ENCODE results near the gene LKAAEAR1. TPM values are rescaled to one million over a fixed set of nuclear protein-coding genes. Genes with fewer than 3 reads are reported as not detected.

LKAAEAR1 gene
- total and polyA plus RNA-seq, 4 donors = not detected

DNA sequence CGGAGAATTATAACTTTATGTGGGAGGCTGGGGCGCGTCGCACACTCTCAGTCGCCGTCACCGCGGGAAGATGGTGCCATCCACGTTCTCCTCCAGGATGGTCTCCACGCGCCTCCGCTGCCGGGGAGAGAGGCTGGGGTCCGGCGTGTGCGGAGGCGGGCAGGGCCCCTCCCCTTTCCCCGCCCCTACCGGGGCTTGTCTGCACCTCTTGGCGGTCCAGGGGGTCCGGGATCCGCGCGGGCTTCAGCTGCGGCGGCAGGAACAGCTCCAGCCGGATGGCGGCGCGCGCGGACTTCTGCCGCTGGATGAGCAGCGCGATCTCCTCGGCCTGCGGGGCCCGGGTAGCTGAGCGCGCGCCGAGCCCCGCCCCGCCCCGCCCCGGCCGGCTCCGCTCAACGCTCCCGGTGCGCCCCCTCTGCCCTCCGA lies 807 bp downstream of the LKAAEAR1 start:
- Histone ChIP-seq H3K4me3 (ENCODE audit: low read length in 2 of 2) (peak overlapping the region in 1 of 2 donors; percentile 27), H3K4me1 (ENCODE audit: control insufficient read depth in 1 of 2, insufficient read depth in 2 of 2, low read length in 2 of 2) (no peaks in the 10 kb centered on the region), H3K36me3 (ENCODE audit: control insufficient read depth in 1 of 2, insufficient read depth in 2 of 2, low read length in 1 of 2) (no peaks in the 10 kb centered on the region), H3K9me3 (ENCODE audit: control insufficient read depth, low read length) (no peaks in the 10 kb centered on the region), H3K27me3 (ENCODE audit: control insufficient read depth in 1 of 2, insufficient read depth in 2 of 2, low read length in 1 of 2) (no peaks in the 10 kb centered on the region), H3K27ac (ENCODE audit: low read depth in 1 of 2, low read length in 2 of 2) (no peak overlapping the region)
- 1% methylated on average over 38 to 52 of the region's 52 CpGs for WGBS, 2 donors
- peak; percentile 80 to 92 for DNase-seq
- peak; percentile 65 for ATAC-seq (ENCODE audit: low FRiP score)
- intact Hi-C loops (cut with DNase I) = no loop called here

GRCh38 chr20:64082820-64083377 lies 1.3 kb downstream of the LKAAEAR1 start:
- Histone ChIP-seq H3K4me3 (ENCODE audit: low read length in 2 of 2) (no peak overlapping the region), H3K27ac (ENCODE audit: low read depth in 1 of 2, low read length in 2 of 2) (no peak overlapping the region), H3K36me3 (ENCODE audit: control insufficient read depth in 1 of 2, insufficient read depth in 2 of 2, low read length in 1 of 2) (no peaks in the 10 kb centered on the region), H3K4me1 (ENCODE audit: control insufficient read depth in 1 of 2, insufficient read depth in 2 of 2, low read length in 2 of 2) (no peaks in the 10 kb centered on the region), H3K9me3 (ENCODE audit: control insufficient read depth, low read length) (no peaks in the 10 kb centered on the region), H3K27me3 (ENCODE audit: control insufficient read depth in 1 of 2, insufficient read depth in 2 of 2, low read length in 1 of 2) (no peaks in the 10 kb centered on the region)
- intact Hi-C loops (cut with DNase I) = no loop called here
- ATAC-seq (ENCODE audit: low FRiP score) = no peak
- no peak for DNase-seq
- 26 to 32% methylated on average over 13 of the region's 13 CpGs for WGBS, 2 donors

DNA sequence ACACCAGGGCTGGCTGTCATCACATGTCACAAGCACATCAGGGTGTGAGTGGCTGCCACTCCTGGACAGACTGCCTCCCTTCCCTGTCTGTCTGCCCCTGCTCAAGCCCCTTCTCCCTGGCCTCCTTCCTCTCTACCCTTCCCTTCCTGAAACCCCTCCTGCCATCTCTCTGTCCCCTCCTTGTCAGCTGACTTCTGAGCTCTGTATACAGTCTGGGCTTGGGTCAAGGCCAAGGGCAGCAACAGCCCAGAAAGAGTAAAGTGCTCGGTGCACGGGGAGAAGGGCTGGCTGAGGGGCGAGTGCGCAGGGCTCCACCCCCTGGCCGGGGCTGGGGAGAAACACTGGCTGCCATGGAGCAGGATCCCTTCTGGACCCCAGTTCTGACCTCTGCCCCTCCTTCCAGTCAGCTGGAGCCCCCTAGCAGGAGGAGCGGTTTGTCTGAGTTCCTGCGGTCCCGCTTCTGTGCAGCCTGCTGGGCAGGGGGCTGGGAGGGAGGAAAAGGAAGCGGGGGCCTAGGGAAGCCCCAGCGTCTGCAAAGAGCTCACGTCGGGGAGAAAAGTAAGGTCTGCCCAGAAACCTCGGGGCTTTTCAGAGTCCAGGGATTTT lies 2.0 kb downstream of the LKAAEAR1 start:
- H3K4me1 ChIP-seq (ENCODE audit: control insufficient read depth in 1 of 2, insufficient read depth in 2 of 2, low read length in 2 of 2) = no peaks in the 10 kb centered on the region
- whole genome bisulfite sequencing, 2 donors = 29 to 35% methylated on average over 13 of the region's 13 CpGs

GRCh38 chr20:64081624-64081964 lies 2.6 kb downstream of the LKAAEAR1 start:
- Histone ChIP-seq H3K27ac (ENCODE audit: low read depth in 1 of 2, low read length in 2 of 2) (no peak overlapping the region), H3K4me3 (ENCODE audit: low read length in 2 of 2) (no peak overlapping the region), H3K36me3 (ENCODE audit: control insufficient read depth in 1 of 2, insufficient read depth in 2 of 2, low read length in 1 of 2) (no peaks in the 10 kb centered on the region), H3K27me3 (ENCODE audit: control insufficient read depth in 1 of 2, insufficient read depth in 2 of 2, low read length in 1 of 2) (no peaks in the 10 kb centered on the region), H3K4me1 (ENCODE audit: control insufficient read depth in 1 of 2, insufficient read depth in 2 of 2, low read length in 2 of 2) (no peaks in the 10 kb centered on the region), H3K9me3 (ENCODE audit: control insufficient read depth, low read length) (no peaks in the 10 kb centered on the region)
- ATAC-seq (ENCODE audit: low FRiP score) (no peak), DNase-seq (no peak)
- intact Hi-C loops (cut with DNase I) = no loop called here
- 87 to 95% methylated on average over 6 of the region's 6 CpGs for WGBS, 2 donors

More for the DNA sequence above, 2.0 kb downstream of the LKAAEAR1 start:
- intact Hi-C loops (cut with DNase I) = no loop called here
- Histone ChIP-seq H3K27me3 (ENCODE audit: control insufficient read depth in 1 of 2, insufficient read depth in 2 of 2, low read length in 1 of 2) (no peaks in the 10 kb centered on the region), H3K27ac (ENCODE audit: low read depth in 1 of 2, low read length in 2 of 2) (no peak overlapping the region), H3K9me3 (ENCODE audit: control insufficient read depth, low read length) (no peaks in the 10 kb centered on the region), H3K36me3 (ENCODE audit: control insufficient read depth in 1 of 2, insufficient read depth in 2 of 2, low read length in 1 of 2) (no peaks in the 10 kb centered on the region), H3K4me3 (ENCODE audit: low read length in 2 of 2) (no peak overlapping the region)
- DNase-seq = no peak
- no peak for ATAC-seq (ENCODE audit: low FRiP score)

DNA sequence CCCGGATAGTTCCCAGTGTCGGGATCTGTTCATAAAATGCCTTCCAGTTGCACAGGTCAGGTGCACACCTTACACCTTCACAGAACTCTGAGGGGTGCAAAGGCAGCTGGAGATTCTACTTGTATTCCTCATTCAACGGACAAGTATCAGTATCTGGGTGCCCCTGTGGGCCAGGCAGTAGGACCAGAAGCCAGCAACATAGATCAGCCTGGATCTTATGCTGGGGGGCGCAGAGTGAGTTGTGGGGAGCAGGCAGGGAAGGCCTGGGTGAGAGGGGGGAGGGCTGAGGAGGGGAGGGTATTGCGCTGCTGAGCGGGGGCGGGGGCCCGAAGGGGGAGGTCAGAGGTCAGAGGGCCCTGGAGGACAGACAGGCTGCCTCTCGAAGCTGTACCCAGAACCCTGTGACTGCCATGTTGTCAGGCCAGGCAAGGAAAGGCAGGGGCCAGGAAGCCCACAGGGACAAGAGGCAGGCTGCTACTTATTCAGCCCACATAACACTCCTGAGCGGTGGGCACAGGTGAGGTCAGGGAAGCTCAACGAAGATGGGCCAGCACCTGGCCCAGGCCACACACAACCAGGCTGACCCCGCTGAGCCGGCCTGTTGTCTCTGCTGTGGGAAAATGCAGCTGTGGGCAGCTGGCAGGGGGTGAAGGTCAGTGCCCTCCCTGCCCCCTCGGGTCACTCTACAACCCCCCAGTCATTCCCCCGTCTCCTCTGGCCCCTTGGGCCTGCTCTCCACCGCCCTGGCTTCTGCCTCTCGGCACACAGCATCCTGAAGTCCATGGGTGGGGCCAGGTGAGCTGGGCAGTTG lies 3.2 kb downstream of the LKAAEAR1 start:
- Histone ChIP-seq H3K4me1 (ENCODE audit: control insufficient read depth in 1 of 2, insufficient read depth in 2 of 2, low read length in 2 of 2) (no peaks in the 10 kb centered on the region), H3K36me3 (ENCODE audit: control insufficient read depth in 1 of 2, insufficient read depth in 2 of 2, low read length in 1 of 2) (no peaks in the 10 kb centered on the region), H3K27ac (ENCODE audit: low read depth in 1 of 2, low read length in 2 of 2) (no peak overlapping the region), H3K9me3 (ENCODE audit: control insufficient read depth, low read length) (no peaks in the 10 kb centered on the region), H3K27me3 (ENCODE audit: control insufficient read depth in 1 of 2, insufficient read depth in 2 of 2, low read length in 1 of 2) (no peaks in the 10 kb centered on the region), H3K4me3 (ENCODE audit: low read length in 2 of 2) (no peak overlapping the region)
- no peak for ATAC-seq (ENCODE audit: low FRiP score)
- WGBS, 2 donors = 81 to 86% methylated on average over 16 to 17 of the region's 17 CpGs
- no peak for DNase-seq
- intact Hi-C loops (cut with DNase I) = no loop called here

DNA sequence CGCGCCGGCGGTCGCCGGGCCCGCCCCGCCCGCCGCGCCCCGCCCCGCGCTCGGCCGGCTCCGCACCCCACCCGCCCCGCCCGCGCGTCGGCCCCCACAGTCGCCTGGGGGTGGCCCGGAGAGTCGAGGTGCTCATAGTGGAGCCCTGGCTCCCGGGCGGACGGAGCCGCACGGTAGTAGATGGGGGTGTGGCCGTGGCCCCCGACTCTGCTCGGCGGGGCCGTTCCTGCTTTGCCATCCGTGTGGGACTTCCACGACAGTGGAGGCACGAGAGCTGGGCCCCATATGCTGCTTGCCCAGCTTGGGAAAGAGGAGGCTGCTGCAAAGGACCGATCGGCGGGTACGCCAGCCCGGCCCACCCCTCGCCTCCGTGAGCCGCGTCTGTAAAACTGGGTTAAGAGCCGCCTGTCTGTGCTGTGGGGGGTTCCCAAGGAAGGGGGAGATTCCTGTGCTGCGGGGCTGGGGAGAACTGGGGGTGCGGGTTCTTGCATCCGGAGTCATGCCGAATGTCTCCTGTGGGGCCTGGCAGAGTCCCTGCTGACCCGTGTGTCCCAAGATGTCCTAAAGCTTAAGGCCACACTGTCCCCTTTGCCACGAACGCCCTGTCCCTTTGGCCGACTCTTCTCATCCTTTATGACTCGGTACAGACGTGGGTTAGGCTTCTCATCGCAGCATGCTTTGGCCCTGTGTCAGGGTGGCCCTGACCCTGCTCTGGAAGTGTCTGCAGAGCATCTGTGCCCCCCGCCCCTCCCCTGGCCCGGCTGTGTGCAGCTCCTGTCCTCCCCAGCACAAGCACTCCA lies 4.0 kb downstream of the LKAAEAR1 start, which contains the start of gene OPRL1:
OPRL1 (plus strand) TSS at position 70 of the 800 bp plus-strand sequence. CDS start 12,639 bp downstream, outside the sequence.
- no peak for DNase-seq
- Histone ChIP-seq H3K27ac (ENCODE audit: low read depth in 1 of 2, low read length in 2 of 2) (no peak within 1 kb of the TSS), H3K36me3 (ENCODE audit: control insufficient read depth in 1 of 2, insufficient read depth in 2 of 2, low read length in 1 of 2) (no peaks in the 10 kb centered on the region), H3K27me3 (ENCODE audit: control insufficient read depth in 1 of 2, insufficient read depth in 2 of 2, low read length in 1 of 2) (no peaks in the 10 kb centered on the region), H3K9me3 (ENCODE audit: control insufficient read depth, low read length) (no peaks in the 10 kb centered on the region), H3K4me1 (ENCODE audit: control insufficient read depth in 1 of 2, insufficient read depth in 2 of 2, low read length in 2 of 2) (no peaks in the 10 kb centered on the region), H3K4me3 (ENCODE audit: low read length in 2 of 2) (peak within 1 kb of the TSS; percentile 46 to 66)
- ATAC-seq (ENCODE audit: low FRiP score) = no peak
- intact Hi-C loops (cut with DNase I) = no loop called here
- 4 to 7% methylated on average over 34 to 62 of the region's 62 CpGs for WGBS, 2 donors

GRCh38 chr20:64079273-64080012 lies 4.8 kb downstream of the LKAAEAR1 start, which contains the start of gene RGS19:
Gene RGS19, minus strand, starts transcription at chr20:64079518. Its CDS starts 2,632 bp downstream, at chr20:64076886.
- Histone ChIP-seq H3K4me3 (ENCODE audit: low read length in 2 of 2) (peak within 1 kb of the TSS; percentile 46 to 66), H3K9me3 (ENCODE audit: control insufficient read depth, low read length) (no peaks in the 10 kb centered on the region), H3K27ac (ENCODE audit: low read depth in 1 of 2, low read length in 2 of 2) (no peak within 1 kb of the TSS), H3K27me3 (ENCODE audit: control insufficient read depth in 1 of 2, insufficient read depth in 2 of 2, low read length in 1 of 2) (no peaks in the 10 kb centered on the region), H3K4me1 (ENCODE audit: control insufficient read depth in 1 of 2, insufficient read depth in 2 of 2, low read length in 2 of 2) (no peaks in the 10 kb centered on the region), H3K36me3 (ENCODE audit: control insufficient read depth in 1 of 2, insufficient read depth in 2 of 2, low read length in 1 of 2) (no peaks in the 10 kb centered on the region)
- 0 to 1% methylated on average over 38 to 73 of the region's 73 CpGs for WGBS, 2 donors
- ATAC-seq (ENCODE audit: low FRiP score) (peak; percentile 67), DNase-seq (peak; percentile 90 to 92)
- intact Hi-C loops (cut with DNase I) = no loop called here

DNA sequence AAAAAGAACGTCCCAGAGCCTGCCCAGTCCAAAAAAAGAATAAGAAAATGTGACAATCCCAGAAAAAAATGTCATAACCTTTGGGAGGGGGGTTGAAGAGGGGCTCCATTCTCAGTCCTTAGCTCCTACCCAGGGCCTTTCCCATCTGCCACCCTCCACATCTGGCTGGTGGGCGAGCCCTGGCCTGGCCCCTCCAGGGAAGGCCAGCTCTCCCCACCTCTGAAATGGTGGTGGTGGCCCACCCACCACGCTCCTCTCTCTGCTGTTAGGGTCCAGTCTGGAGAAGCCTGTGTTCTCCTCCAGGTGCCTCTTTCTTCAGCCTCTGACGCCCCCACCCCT lies 5.3 kb downstream of the LKAAEAR1 start:
- intact Hi-C loops (cut with DNase I) = no loop called here
- no peak overlapping the region for H3K27ac ChIP-seq (ENCODE audit: low read depth in 1 of 2, low read length in 2 of 2)

More for the DNA sequence above, 5.3 kb downstream of the LKAAEAR1 start:
- DNase-seq = no peak
- no peaks in the 10 kb centered on the region for H3K36me3 ChIP-seq (ENCODE audit: control insufficient read depth in 1 of 2, insufficient read depth in 2 of 2, low read length in 1 of 2)
- H3K4me1 ChIP-seq (ENCODE audit: control insufficient read depth in 1 of 2, insufficient read depth in 2 of 2, low read length in 2 of 2) = no peaks in the 10 kb centered on the region
- ATAC-seq (ENCODE audit: low FRiP score) = no peak
- 15% methylated on average over 4 of the region's 4 CpGs for WGBS, 2 donors
- peak overlapping the region; percentile 46 to 66 for H3K4me3 ChIP-seq (ENCODE audit: low read length in 2 of 2)
- H3K27me3 ChIP-seq (ENCODE audit: control insufficient read depth in 1 of 2, insufficient read depth in 2 of 2, low read length in 1 of 2) = no peaks in the 10 kb centered on the region
- no peaks in the 10 kb centered on the region for H3K9me3 ChIP-seq (ENCODE audit: control insufficient read depth, low read length)
